ENCODE results near the gene ELMOD1.

ELMOD1 gene

GRCh38 chr11:107707807-107708206 lies 116.9 kb downstream of the ELMOD1 start:
- no peak for DNase-seq (ENCODE audit: low spot score)
- TF ChIP-seq CTCF (IDR thresholded peaks at IDR 0.05; ENCODE audit: extremely low read depth, missing control alignments): no peak

- no peak for DNase-seq (ENCODE audit: low spot score)
- no peak for TF ChIP-seq CTCF (IDR thresholded peaks at IDR 0.05; ENCODE audit: extremely low read depth, missing control alignments)
Measured at GRCh38 chr11:107708792-107709191, 117.8 kb downstream of the ELMOD1 start.

GRCh38 chr11:107710301-107710700 lies 119.4 kb downstream of the ELMOD1 start:
- no peak for DNase-seq (ENCODE audit: low spot score)
- no peak for TF ChIP-seq CTCF (IDR thresholded peaks at IDR 0.05; ENCODE audit: extremely low read depth, missing control alignments)

- no peak for DNase-seq (ENCODE audit: low spot score)
Measured at GRCh38 chr11:107711861-107712755, 121.2 kb downstream of the ELMOD1 start, which contains the start of gene SLN. Gene SLN (minus strand): TSS chr11:107712056.

GRCh38 chr11:107713009-107713408 lies 122.1 kb downstream of the ELMOD1 start:
- DNase-seq (ENCODE audit: low spot score): no peak
- TF ChIP-seq CTCF (IDR thresholded peaks at IDR 0.05; ENCODE audit: extremely low read depth, missing control alignments): no peak

More at GRCh38 chr11:107711861-107712755, 121.2 kb downstream of the ELMOD1 start, which contains the start of gene SLN:
- TF ChIP-seq CTCF (IDR thresholded peaks at IDR 0.05; ENCODE audit: extremely low read depth, missing control alignments): no peak
